HG03354 (cell line): ENCODE data around the gene CTNND2.
"Not testable (repeated sequence)": the region's sequence is repeated elsewhere in the genome, so short reads cannot be mapped to it uniquely, and the experiment has no call there.

Experiments
- ATAC-seq: cut with Tn5 transposase; IDR thresholded peaks from one replicate; pipeline ENCODE4 v1.9.1; 2021; ENCODE audit warnings: mild to moderate bottlenecking; ENCODE audit not compliant: unreplicated experiment, poor library complexity, severe bottlenecking

CTNND2 gene

GRCh38 chr5:11084111-11084510 is 820.1 kb downstream of the CTNND2 start:
- no peak for ATAC-seq

DNA sequence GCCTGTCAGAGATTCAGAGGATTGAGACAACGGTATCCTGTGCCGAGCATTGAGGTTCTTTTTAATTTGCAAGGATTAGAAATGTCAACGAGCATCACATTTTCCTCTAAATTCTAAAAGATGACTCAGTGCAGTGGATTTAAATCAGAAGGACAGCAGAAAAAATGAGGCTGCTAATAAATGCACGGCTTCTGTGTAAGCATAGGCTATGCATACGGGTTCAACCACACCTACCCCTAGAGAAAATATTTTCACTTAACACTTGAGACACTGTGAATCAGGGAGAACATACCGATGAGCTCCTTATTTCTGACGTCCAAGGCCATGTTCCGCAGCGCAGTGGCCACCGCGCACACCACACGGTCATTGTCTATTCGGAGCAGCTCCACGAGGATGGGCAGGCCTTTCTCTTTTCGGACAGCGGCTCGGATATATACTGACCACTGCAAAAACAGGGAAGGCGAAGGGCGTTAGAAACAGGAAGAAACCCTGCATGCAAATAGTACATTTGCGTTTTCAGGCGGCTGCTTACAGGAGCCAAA is 821.8 kb downstream of the CTNND2 start:
- no peak for ATAC-seq

DNA sequence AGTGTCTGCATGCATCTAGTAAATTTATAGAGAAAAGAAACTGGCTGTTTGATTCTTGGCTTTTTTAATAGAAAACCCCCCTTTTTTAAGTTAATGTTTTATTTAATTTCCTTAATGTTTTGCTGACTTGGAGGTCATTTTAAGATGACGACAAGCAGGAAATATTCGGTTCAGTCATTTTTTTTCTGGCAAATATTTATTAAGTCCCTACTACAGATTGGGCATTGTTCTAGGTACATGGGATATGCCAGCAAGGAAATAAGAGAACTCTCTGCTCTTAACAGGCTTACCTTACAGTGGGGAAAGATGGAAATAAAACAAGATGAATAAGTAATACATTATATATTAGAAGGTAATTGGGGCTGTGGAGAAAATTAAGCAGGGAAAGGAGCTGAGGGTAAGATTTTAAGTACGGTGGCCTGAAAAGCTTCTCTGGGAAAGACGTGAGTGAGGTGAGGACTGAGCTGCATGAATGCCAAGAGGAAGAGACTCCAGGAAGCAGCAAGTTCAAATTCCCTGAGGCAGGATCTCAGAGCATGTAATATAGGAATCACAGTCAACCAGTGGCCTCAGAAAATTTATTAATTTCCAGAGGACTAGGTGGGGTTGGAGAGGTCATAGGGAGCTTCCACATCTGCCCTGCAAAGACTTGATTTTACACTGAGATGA is 827.2 kb downstream of the CTNND2 start:
- ATAC-seq: no peak

DNA sequence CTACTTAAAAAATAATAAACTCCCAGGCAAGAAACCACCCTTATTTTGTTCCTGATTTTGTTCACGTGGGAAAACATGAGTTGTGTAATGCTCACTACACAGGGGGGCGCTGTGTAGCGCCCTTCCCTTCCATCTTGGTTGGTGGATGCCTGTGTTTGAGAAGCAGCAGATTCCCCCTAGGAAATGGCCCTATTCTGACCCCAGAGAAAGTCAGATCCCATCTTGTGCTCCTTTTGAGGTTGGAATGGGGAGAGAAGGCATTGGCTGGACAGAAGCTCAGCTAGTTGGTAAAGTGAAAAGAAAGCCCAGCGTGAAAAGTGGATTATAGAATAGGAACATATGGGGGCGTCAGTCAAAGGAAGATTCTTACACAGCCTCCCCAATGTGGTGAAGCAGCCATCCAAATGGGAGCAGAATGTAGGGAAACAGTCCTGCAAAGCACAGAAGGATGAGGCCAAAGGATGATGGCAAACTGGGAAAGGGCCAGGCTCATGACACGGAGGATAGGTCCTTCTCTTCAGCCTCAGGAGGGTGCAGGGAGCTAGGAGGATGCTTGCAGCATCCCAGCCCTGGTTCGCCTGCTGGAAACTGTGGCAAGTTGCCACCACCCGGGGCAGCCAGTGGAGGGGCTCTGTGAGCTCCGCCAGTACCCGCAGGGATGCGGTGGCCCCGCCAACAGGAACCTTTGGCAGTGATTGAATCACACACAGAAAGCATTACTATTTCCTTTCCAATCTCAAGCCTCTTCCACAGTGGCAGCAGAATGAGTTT is 829.0 kb downstream of the CTNND2 start:
- no peak for ATAC-seq

DNA sequence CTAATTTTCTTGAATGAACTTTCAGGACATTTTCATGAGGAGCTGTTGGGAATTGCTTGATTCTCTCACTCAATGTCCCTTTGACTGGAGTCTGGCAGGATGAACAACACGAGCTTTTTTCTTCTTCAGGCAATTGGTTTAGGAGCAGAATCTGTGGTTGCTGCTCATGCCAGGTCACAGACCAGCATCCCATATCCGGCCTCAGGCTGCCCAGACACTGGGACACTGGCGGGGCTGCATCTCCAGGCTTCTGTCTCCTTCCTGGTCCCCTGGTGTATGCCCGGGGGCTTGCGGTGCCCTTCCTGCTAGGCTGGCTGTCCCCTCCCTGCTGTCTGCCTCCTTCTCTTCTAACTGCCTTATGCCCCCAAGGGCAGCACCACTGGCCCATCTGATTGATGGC is 831.7 kb downstream of the CTNND2 start:
- ATAC-seq: no peak

GRCh38 chr5:11072076-11072475 is 832.2 kb downstream of the CTNND2 start:
- ATAC-seq: no peak

- no peak for ATAC-seq
Observed at GRCh38 chr5:11069041-11069440, 835.2 kb downstream of the CTNND2 start.

DNA sequence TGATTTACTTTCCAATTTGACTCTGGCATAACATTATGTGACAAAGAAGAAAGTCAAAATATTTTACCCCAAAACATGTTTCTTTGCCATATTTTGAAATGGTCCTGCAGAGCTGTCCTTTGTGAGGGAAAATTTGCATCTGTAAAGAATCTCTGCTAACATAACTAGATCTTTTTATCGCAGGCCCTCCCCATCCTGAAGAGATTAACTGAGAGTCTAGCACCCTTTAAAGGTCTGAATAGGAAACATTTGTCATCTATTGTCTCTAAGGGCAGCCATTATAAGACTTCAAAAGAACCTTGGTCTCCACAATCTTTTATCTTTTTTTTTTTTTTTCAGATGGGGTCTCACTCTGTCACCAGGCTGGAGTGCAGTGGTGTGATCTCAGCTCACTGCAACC is 838.5 kb downstream of the CTNND2 start:
- not testable (repeated sequence) for ATAC-seq

GRCh38 chr5:11064763-11065450 is 839.3 kb downstream of the CTNND2 start:
- no peak for ATAC-seq

DNA sequence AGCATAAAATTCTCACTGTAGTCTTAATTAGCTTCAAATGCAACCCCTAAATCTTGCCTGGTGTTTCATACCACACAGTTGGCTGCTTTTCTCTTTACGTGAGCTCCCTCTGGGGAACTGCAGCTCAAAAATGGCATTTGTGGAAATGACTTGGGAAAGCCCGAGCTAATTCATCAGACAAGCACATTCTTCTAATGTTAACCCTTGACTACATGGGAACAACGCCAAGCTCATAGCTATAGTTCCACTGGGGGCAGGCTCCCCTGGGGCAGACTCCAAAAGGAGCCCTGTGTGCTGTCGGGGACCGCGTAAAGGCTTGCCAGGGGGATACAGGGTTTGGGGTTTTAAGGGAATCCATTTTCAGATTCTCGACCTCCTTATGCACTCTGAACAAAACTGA is 841.8 kb downstream of the CTNND2 start:
- ATAC-seq: no peak

GRCh38 chr5:11056560-11056959 is 847.7 kb downstream of the CTNND2 start:
- ATAC-seq: no peak

- no peak for ATAC-seq
Observed at GRCh38 chr5:11054014-11054413, 850.2 kb downstream of the CTNND2 start.

- ATAC-seq: no peak
Observed at GRCh38 chr5:11052871-11053270, 851.4 kb downstream of the CTNND2 start.

DNA sequence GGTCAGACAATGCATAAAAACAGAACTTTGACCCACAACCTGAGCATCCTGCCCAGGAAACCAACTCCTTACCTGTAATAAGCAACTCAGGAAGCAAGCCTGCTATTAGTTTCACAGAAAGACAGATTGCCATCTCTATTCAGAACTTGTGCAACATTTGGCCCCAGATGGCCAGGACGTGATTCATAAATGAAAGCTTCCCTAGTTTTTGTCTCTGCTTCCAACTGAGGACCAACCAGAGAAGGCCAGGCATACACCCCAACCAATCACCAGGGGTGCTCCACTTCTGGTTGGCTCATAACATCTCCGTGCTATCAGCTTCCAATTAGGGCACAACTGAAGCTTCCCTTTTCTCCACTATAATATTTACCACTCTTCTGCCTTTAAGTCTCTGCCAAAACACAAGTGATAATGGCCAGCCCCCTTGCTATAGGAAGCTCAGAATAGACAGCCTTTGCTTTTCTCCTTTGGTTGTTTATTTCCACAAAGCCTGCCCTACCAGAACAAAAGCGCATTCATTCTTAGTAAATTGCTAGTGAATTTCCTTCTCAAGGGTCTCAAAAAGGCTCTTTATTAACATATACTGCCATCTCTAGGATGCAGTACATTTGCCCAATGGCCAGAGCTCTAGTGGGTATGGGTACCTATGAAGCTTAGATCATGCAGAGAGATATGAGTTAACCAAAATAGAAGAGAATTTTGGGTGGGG is 853.5 kb downstream of the CTNND2 start:
- ATAC-seq: no peak

GRCh38 chr5:11048760-11049159 is 855.5 kb downstream of the CTNND2 start:
- ATAC-seq: no peak

- no peak for ATAC-seq
Observed at GRCh38 chr5:11047625-11048024, 856.6 kb downstream of the CTNND2 start.

DNA sequence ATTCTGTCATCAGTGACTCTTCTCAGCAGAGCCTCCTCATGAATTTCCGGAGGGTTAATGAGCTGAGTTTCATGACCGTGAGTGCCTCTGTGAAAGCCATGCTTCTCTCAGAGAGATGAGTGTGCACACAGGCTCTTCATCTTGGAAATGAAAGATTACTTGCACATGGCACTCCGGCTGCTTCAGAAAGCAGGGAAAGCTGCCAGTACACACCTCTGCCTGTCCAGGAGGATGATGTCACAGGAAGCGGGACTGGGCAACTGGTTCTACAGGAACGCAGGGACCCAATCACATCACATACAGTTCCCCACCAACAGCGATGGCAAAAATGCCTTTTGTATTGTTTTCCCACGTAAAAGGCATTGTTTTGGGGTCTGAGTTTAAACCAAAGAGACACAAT is 857.2 kb downstream of the CTNND2 start:
- no peak for ATAC-seq

- ATAC-seq: no peak
Observed at GRCh38 chr5:11046160-11046559, 858.1 kb downstream of the CTNND2 start.

DNA sequence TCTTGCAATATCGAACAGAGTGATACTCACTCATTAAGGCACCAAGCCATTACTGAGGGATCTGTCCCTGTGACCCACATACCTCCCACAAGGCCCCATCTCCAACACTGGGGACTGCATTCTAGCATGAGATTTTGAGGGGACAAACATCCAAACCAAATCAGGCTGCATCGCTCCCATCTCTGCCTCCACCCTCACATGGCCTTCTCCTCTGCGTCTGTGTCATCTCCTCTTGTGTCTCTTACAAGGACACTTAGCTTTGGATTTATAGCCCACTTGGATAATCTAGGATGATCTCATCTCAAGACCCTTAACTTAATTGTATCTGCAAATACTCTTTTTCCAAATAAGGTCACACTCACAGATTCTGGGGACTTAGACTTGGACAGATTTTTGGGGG is 858.8 kb downstream of the CTNND2 start:
- no peak for ATAC-seq

DNA sequence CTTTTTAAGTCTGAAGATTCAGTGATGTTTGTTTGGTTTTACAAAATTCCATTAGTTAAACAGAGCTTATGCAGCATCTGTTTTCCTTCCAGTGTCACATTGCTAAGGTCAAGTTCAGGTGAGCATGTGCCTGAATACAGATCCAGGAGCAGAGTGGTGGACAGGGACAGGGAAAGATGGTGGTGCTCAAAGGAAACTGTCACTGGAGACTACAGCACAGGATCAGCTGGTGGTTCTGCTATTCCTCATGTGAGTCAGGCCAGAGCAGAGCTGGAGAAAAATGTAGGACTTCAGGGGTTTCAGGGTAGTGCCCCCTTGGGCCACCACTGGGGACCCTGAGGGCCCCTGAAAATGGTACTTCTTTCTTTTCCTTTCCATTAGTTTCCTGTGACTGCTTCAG is 859.7 kb downstream of the CTNND2 start:
- ATAC-seq: no peak
